Right cardiac atrium (tissue), 5 donors: Measurements from ENCODE around the gene CNST. TPM values are rescaled to one million over a fixed set of nuclear protein-coding genes. Genes with fewer than 3 reads are reported as not detected.
A peak's percentile ranks its signal among the peaks of the same experiment; 100 is the strongest.
"Not testable (repeated sequence)": the region's sequence is repeated elsewhere in the genome, so short reads cannot be mapped to it uniquely, and the experiment has no call there.

ENCODE experiments used
- ATAC-seq, 2 donors: fragments of 200-7000 bp; cut with Tn5 transposase; one replicate each; pipeline versions ENCODE4 v1.8.0 to v1.9.1; 2020; ENCODE audit warnings: moderate library complexity in 2 of 2, mild to moderate bottlenecking in 1 of 2
- DNase-seq, 3 donors: peaks; one replicate each; pipeline ENCODE4 v3.0.0-alpha.2; 2020
- H3K27ac ChIP-seq: one replicate; pipeline ENCODE4 v1.5.1; 2013; ENCODE audit warnings: mild to moderate bottlenecking, low read length, control low read depth, moderate library complexity
- H3K27me3 ChIP-seq: one replicate; pipeline ENCODE4 v1.6.1; 2013; ENCODE audit not compliant: control insufficient read depth, insufficient read depth
- H3K4me1 ChIP-seq: one replicate; pipeline ENCODE4 v1.6.1; 2013; ENCODE audit warnings: low read length; ENCODE audit not compliant: control insufficient read depth, insufficient read depth
- H3K4me3 ChIP-seq: one replicate; pipeline ENCODE4 v1.5.1; 2013; ENCODE audit warnings: low read length, control low read depth
- H3K9me3 ChIP-seq: one replicate; pipeline ENCODE4 v1.6.1; 2013; ENCODE audit warnings: low read length; ENCODE audit not compliant: control insufficient read depth
- WGBS: extraction: QIAGEN DNeasy Blood & Tissue Kit; methylation state at CpG from one replicate; pipeline ENCODE4 v1.1.7; 2013; 5-methylcytosine and 5-hydroxymethylcytosine counted together
- intact Hi-C, 4 donors: fragments of 100-400 bp; cut with DNase I; formaldehyde crosslinking; loops; one replicate each; pipeline versions ENCODE4 v1.11.0 to v1.14.0; 2022 to 2023
- polyA plus RNA-seq: library from polyadenylated mRNA; stranded (reverse); fragments of 200-250 nt; gene quantifications from one replicate; pipeline ENCODE4 v1.2.3, GENCODE V29; 2013
- total RNA-seq, 4 donors: library from RNA; stranded (reverse); fragmentation: NEBNext Ultra II Directional; extraction: Animal tissue kit (Norgen Biotek cat#: 25700); gene quantifications; one replicate each; pipeline ENCODE4 v1.2.1, GENCODE V29; 2021
- donor health status: healthy with polysubstance abuse.
- donor health status: DM: no; HTN: yes; CAD: no.
- donor health status: DM: no; HTN: no; CAD: no.
- donor health status: DM: no; HTN: yes; CAD: no; lungs with severe emphysema.
- donor health status: DM: yes; HTN: yes; CAD: no.

Gene CNST
- total and polyA plus RNA-seq, 5 donors, result 7.3 to 32.6 (median 19.7) TPM

GRCh38 chr1:246695136-246695535, 128.9 kb downstream of the CNST start:
- DNase-seq, result no peak
- no peak for ATAC-seq
- no peaks in the 10 kb centered on the region for H3K4me1 ChIP-seq
- H3K9me3 ChIP-seq, result no peaks in the 10 kb centered on the region
- H3K4me3 ChIP-seq, result no peak overlapping the region
- intact Hi-C loops, result loop anchor here in 3 of 4 donors (5.0 to 10.0 kb wide), 4 partner anchors 48 to 198 kb away; partner anchors contain the start of gene SMYD3 (in 2 of the 3)
- WGBS, result 92% methylated on average over 3 of the region's 3 CpGs
- H3K27ac ChIP-seq, result no peak overlapping the region
- H3K27me3 ChIP-seq, result no peaks in the 10 kb centered on the region

GRCh38 chr1:246695666-246696065, 129.4 kb downstream of the CNST start:
- Histone ChIP-seq H3K4me1 (no peaks in the 10 kb centered on the region), H3K27me3 (no peaks in the 10 kb centered on the region), H3K4me3 (no peak overlapping the region), H3K9me3 (no peaks in the 10 kb centered on the region), H3K27ac (no peak overlapping the region)
- DNase-seq (no peak), ATAC-seq (no peak)
- 95% methylated on average over 5 of the region's 5 CpGs for WGBS
- intact Hi-C loops, result loop anchor here in 3 of 4 donors (5.0 to 10.0 kb wide), 4 partner anchors 48 to 198 kb away; partner anchors contain the start of gene SMYD3 (in 2 of the 3)

GRCh38 chr1:246698466-246699094, 132.3 kb downstream of the CNST start:
- no peaks in the 10 kb centered on the region for H3K9me3 ChIP-seq
- ATAC-seq (no peak), DNase-seq (no peak)
- intact Hi-C loops, result loop anchor here (2.0 to 10.0 kb wide), 5 partner anchors 51 to 201 kb away; partner anchors contain the start of gene SMYD3 (in 2 of the 4)
- H3K27me3 ChIP-seq, result no peaks in the 10 kb centered on the region
- 85% methylated on average over 8 of the region's 8 CpGs for WGBS
- no peaks in the 10 kb centered on the region for H3K4me1 ChIP-seq
- H3K4me3 ChIP-seq, result no peak overlapping the region
- no peak overlapping the region for H3K27ac ChIP-seq

GRCh38 chr1:246699095-246699735, 133.0 kb downstream of the CNST start:
- no peak overlapping the region for H3K27ac ChIP-seq
- no peak overlapping the region for H3K4me3 ChIP-seq
- no peaks in the 10 kb centered on the region for H3K4me1 ChIP-seq
- peak; percentile 87 to 92 (median 90) for DNase-seq
- intact Hi-C loops, result loop anchor here (2.0 to 10.0 kb wide), 5 partner anchors 52 to 202 kb away; partner anchors contain the start of gene SMYD3 (in 2 of the 4)
- no peaks in the 10 kb centered on the region for H3K27me3 ChIP-seq
- H3K9me3 ChIP-seq, result no peaks in the 10 kb centered on the region
- 7% methylated on average over 18 of the region's 18 CpGs for WGBS
- ATAC-seq, result peak; percentile 76 to 92

GRCh38 chr1:246703581-246703980, 137.3 kb downstream of the CNST start:
- no peaks in the 10 kb centered on the region for H3K27me3 ChIP-seq

GRCh38 chr1:246705368-246705767, 139.1 kb downstream of the CNST start:
- intact Hi-C loops, result no loop called here
- WGBS, result 57% methylated on average over 3 of the region's 3 CpGs
- Histone ChIP-seq H3K27me3 (no peaks in the 10 kb centered on the region), H3K4me3 (no peak overlapping the region), H3K4me1 (no peaks in the 10 kb centered on the region), H3K27ac (no peak overlapping the region), H3K9me3 (no peaks in the 10 kb centered on the region)
- ATAC-seq (no peak), DNase-seq (no peak)

More at GRCh38 chr1:246703581-246703980, 137.3 kb downstream of the CNST start:
- no peak for ATAC-seq
- 50% methylated on average over 8 of the region's 8 CpGs for WGBS
- intact Hi-C loops, result no loop called here
- DNase-seq, result peak in 2 of 3 donors; percentile 61 to 63
- H3K9me3 ChIP-seq, result no peaks in the 10 kb centered on the region
- no peak overlapping the region for H3K27ac ChIP-seq
- no peaks in the 10 kb centered on the region for H3K4me1 ChIP-seq
- no peak overlapping the region for H3K4me3 ChIP-seq

GRCh38 chr1:246708166-246708565, 141.9 kb downstream of the CNST start:
- Histone ChIP-seq H3K4me3 (no peak overlapping the region), H3K9me3 (no peaks in the 10 kb centered on the region), H3K27me3 (no peaks in the 10 kb centered on the region), H3K27ac (no peak overlapping the region), H3K4me1 (no peaks in the 10 kb centered on the region)
- DNase-seq (no peak), ATAC-seq (no peak)
- 91% methylated on average over 6 of the region's 6 CpGs for WGBS
- intact Hi-C loops, result no loop called here

GRCh38 chr1:246709196-246709595, 142.9 kb downstream of the CNST start:
- H3K27ac ChIP-seq, result no peak overlapping the region
- no peaks in the 10 kb centered on the region for H3K9me3 ChIP-seq
- no peak for ATAC-seq
- no peak for DNase-seq
- intact Hi-C loops, result no loop called here
- H3K4me3 ChIP-seq, result no peak overlapping the region
- 95% methylated on average over 4 of the region's 4 CpGs for WGBS
- H3K27me3 ChIP-seq, result no peaks in the 10 kb centered on the region
- H3K4me1 ChIP-seq, result no peaks in the 10 kb centered on the region

- ATAC-seq (no peak), DNase-seq (no peak)
- Histone ChIP-seq H3K27ac (no peak overlapping the region), H3K4me3 (no peak overlapping the region), H3K27me3 (no peaks in the 10 kb centered on the region), H3K9me3 (no peaks in the 10 kb centered on the region), H3K4me1 (no peaks in the 10 kb centered on the region)
- WGBS, result 52% methylated on average over 2 of the region's 2 CpGs
- intact Hi-C loops, result no loop called here
Observed at GRCh38 chr1:246709835-246710234, 143.6 kb downstream of the CNST start.

- H3K4me3 ChIP-seq, result no peak overlapping the region
- WGBS, result 76% methylated on average over 3 of the region's 3 CpGs
- H3K4me1 ChIP-seq, result no peaks in the 10 kb centered on the region
- no peak overlapping the region for H3K27ac ChIP-seq
- DNase-seq, result no peak
- ATAC-seq, result no peak
- intact Hi-C loops, result no loop called here
- H3K9me3 ChIP-seq, result no peaks in the 10 kb centered on the region
- no peaks in the 10 kb centered on the region for H3K27me3 ChIP-seq
Observed at GRCh38 chr1:246711548-246712003, 145.3 kb downstream of the CNST start.

GRCh38 chr1:246712428-246712827, 146.2 kb downstream of the CNST start:
- 92% methylated on average over 5 of the region's 5 CpGs for WGBS
- H3K4me1 ChIP-seq, DNase-seq, H3K4me3 ChIP-seq, H3K27me3 ChIP-seq, ATAC-seq, intact Hi-C loops, H3K27ac ChIP-seq, H3K9me3 ChIP-seq: not testable (repeated sequence)
